Loucy (cell line): Measurements from ENCODE around the gene UNC79.
A peak's percentile ranks its signal among the peaks of the same experiment; 100 is the strongest.

ENCODE experiments used
- H2AFZ ChIP-seq: fragments of 200-600 bp; sonication (generic); 2 replicates; pipeline ENCODE4 v1.6.0; 2016; ENCODE audit warnings: antibody characterized with exemption, mild to moderate bottlenecking, low read length, moderate library complexity
- H3F3A ChIP-seq: fragments of 200-600 bp; 2 replicates; pipeline ENCODE4 v1.6.0; 2016; ENCODE audit warnings: antibody characterized with exemption, low read depth, mild to moderate bottlenecking
- H3K27me3 ChIP-seq: fragments of 200-600 bp; sonication (generic); 2 replicates; pipeline ENCODE4 v1.6.1; 2014; ENCODE audit warnings: low read length, mild to moderate bottlenecking; ENCODE audit not compliant: insufficient read depth, poor library complexity, severe bottlenecking
- H3K36me3 ChIP-seq: fragments of 200-600 bp; sonication (generic); 2 replicates; pipeline ENCODE4 v1.6.1; 2016; ENCODE audit warnings: low read length; ENCODE audit not compliant: insufficient read depth
- H3K4me1 ChIP-seq: fragments of 200-600 bp; sonication (generic); 2 replicates; pipeline ENCODE4 v1.5.1; 2014; ENCODE audit warnings: low read length, mild to moderate bottlenecking; ENCODE audit not compliant: insufficient read depth, poor library complexity, severe bottlenecking
- H3K4me2 ChIP-seq: fragments of 200-600 bp; sonication (generic); 2 replicates; pipeline ENCODE4 v1.6.0; 2014; ENCODE audit warnings: antibody characterized with exemption, low read length, low read depth, mild to moderate bottlenecking; ENCODE audit not compliant: poor library complexity, severe bottlenecking
- H3K4me3 ChIP-seq: fragments of 200-600 bp; sonication (generic); 2 replicates; pipeline ENCODE4 v1.5.1; 2014; ENCODE audit warnings: low read length, mild to moderate bottlenecking, mixed read lengths; ENCODE audit not compliant: poor library complexity, severe bottlenecking
- H3K79me2 ChIP-seq: fragments of 200-600 bp; sonication (generic); 2 replicates; pipeline ENCODE4 v1.6.1; 2014; ENCODE audit warnings: low read length; ENCODE audit not compliant: insufficient read depth
- H3K9ac ChIP-seq: fragments of 200-600 bp; sonication (generic); 2 replicates; pipeline ENCODE4 v1.6.0; 2014; ENCODE audit warnings: mild to moderate bottlenecking, low read depth, low read length, moderate library complexity; ENCODE audit not compliant: poor library complexity, severe bottlenecking
- H3K9me2 ChIP-seq: fragments of 200-600 bp; sonication (generic); replicated peaks from 2 replicates; pipeline ENCODE4 v1.6.1; 2016; ENCODE audit warnings: low read depth, low read length, mixed read lengths
- H3K9me3 ChIP-seq: fragments of 200-600 bp; sonication (generic); 2 replicates; pipeline ENCODE4 v1.6.1; 2014; ENCODE audit warnings: mild to moderate bottlenecking, antibody characterized with exemption, low read length, low read depth; ENCODE audit not compliant: insufficient read depth
- H4K20me1 ChIP-seq: fragments of 200-600 bp; sonication (generic); 2 replicates; pipeline ENCODE4 v1.6.0; 2014; ENCODE audit warnings: antibody characterized with exemption, low read length, mild to moderate bottlenecking; ENCODE audit not compliant: insufficient read depth, poor library complexity, severe bottlenecking
- CTCF ChIP-seq: fragments of 200-600 bp; sonication (generic); conservative IDR thresholded peaks from 2 replicates; pipeline ENCODE4 v1.5.1; 2014; ENCODE audit warnings: mild to moderate bottlenecking, antibody characterized with exemption, low read length
- EZH2phosphoT487 ChIP-seq: fragments of 200-600 bp; IDR thresholded peaks from 2 replicates; pipeline ENCODE4 v1.6.1; 2018; ENCODE audit warnings: antibody characterized with exemption, mild to moderate bottlenecking, moderate library complexity, borderline replicate concordance

UNC79 gene

GRCh38 chr14:93606091-93606490 is 175.4 kb downstream of the UNC79 start:
- no peaks in the 10 kb centered on the region for H3K27me3 ChIP-seq
- H3K9me2 ChIP-seq = no peaks in the 10 kb centered on the region
- H3K36me3 ChIP-seq = peaks cover 7% of the 10 kb centered on the region; the same call in 1 of the 2 replicates
- H3K4me2 ChIP-seq = no peak overlapping the region
- no peaks in the 10 kb centered on the region for H4K20me1 ChIP-seq
- H3F3A ChIP-seq = no peaks in the 10 kb centered on the region
- no peak overlapping the region for H3K4me3 ChIP-seq
- no peaks in the 10 kb centered on the region for H3K9me3 ChIP-seq
- no peaks in the 10 kb centered on the region for H3K4me1 ChIP-seq
- TF ChIP-seq CTCF (no peak), EZH2phosphoT487 (no peak)
- H3K79me2 ChIP-seq = no peaks in the 10 kb centered on the region
- H3K9ac ChIP-seq = no peak overlapping the region
- H2AFZ ChIP-seq = no peak overlapping the region

DNA sequence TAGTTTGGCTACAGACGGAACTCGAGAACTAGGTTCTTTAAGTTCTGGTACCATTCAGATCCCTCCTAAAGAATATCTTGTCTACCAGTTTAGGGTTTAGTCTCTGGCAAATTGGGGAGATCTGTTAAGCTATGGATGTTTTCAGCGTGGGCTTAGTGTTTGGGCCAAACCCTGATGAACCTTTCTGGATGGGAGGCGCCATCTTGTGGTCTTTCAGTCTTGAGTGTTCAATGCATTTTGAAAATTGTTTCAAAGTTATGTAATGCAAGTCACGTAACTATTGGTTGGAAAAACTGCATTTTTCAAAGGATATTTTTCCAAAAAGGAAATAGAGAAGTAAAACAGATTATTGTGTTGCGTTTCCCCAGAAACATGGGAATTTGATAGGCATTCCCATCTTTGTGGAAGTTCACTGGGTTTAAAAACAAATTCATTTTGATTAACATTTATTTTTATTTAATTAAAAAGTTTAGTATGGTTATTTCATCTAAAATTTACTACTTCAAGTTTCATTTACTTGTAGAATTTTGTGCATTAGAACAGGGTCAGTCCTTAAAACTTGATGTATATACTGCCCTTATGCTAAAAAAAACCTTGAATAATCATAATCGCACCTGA is 188.5 kb downstream of the UNC79 start:
- Histone ChIP-seq H3K4me1 (no peaks in the 10 kb centered on the region), H3K36me3 (peaks cover 39% of the 10 kb centered on the region; the same call in 1 of the 2 replicates), H3K9ac (no peak overlapping the region), H2AFZ (0 out of 2 replicates have a peak overlapping the region, but pooled peaks have one; percentile 38), H3K27me3 (no peaks in the 10 kb centered on the region), H3K9me3 (no peaks in the 10 kb centered on the region), H3K79me2 (no peaks in the 10 kb centered on the region), H4K20me1 (no peaks in the 10 kb centered on the region), H3K4me3 (no peak overlapping the region), H3K4me2 (no peak overlapping the region), H3K9me2 (no peaks in the 10 kb centered on the region), H3F3A (no peaks in the 10 kb centered on the region)
- TF ChIP-seq EZH2phosphoT487 = no peak
- peak; percentile 87 for TF ChIP-seq CTCF

- no peak overlapping the region for H3K4me3 ChIP-seq
- H3K9me2 ChIP-seq = no peaks in the 10 kb centered on the region
- no peak overlapping the region for H3K9ac ChIP-seq
- H2AFZ ChIP-seq = no peak overlapping the region
- no peaks in the 10 kb centered on the region for H3K4me1 ChIP-seq
- no peak for TF ChIP-seq CTCF
- no peak for TF ChIP-seq EZH2phosphoT487
- H3F3A ChIP-seq = no peaks in the 10 kb centered on the region
- peaks cover 7% of the 10 kb centered on the region; the same call in 1 of the 2 replicates for H3K36me3 ChIP-seq
- H3K79me2 ChIP-seq = no peaks in the 10 kb centered on the region
- no peaks in the 10 kb centered on the region for H4K20me1 ChIP-seq
- no peak overlapping the region for H3K4me2 ChIP-seq
- no peaks in the 10 kb centered on the region for H3K27me3 ChIP-seq
- no peaks in the 10 kb centered on the region for H3K9me3 ChIP-seq
Observed at GRCh38 chr14:93628048-93628447, 197.3 kb downstream of the UNC79 start.
